HepG2 (cell line): ENCODE measurements around the gene DMPK. TPM values are rescaled to one million over a fixed set of nuclear protein-coding genes. Genes with fewer than 3 reads are reported as not detected.

Source experiments
- FOXJ3 ChIP-seq: sonication (generic); formaldehyde crosslinking; IDR thresholded peaks from 2 replicates; pipeline ENCODE4 v1.4.0; 2020; ENCODE audit warnings: missing genetic modification reagents, mild to moderate bottlenecking, borderline replicate concordance
- GABPA ChIP-seq, 2 experiments: IDR thresholded peaks; 2 replicates each; pipeline ENCODE4 v1.6.1; 2011 to 2016; ENCODE audit warnings: low read depth in 2 of 2, low read length in 1 of 2, missing biosample characterization in 1 of 2, missing genetic modification characterization in 1 of 2
- PTBP1 ChIP-seq: fragments of 200-400 bp; formaldehyde crosslinking; IDR thresholded peaks from 2 replicates; pipeline ENCODE4 v1.6.1; 2018; ENCODE audit warnings: low read length, low read depth; ENCODE audit not compliant: poor library complexity, severe bottlenecking
- RCOR2 ChIP-seq: IDR thresholded peaks from 2 replicates; pipeline ENCODE4 v1.6.1; 2016; ENCODE audit warnings: missing biosample characterization, missing genetic modification reagents
- SALL1 ChIP-seq: sonication (generic); formaldehyde crosslinking; IDR thresholded peaks from 2 replicates; pipeline ENCODE4 v1.8.0; 2022; ENCODE audit warnings: mild to moderate bottlenecking, missing genetic modification reagents
- SNRNP70 ChIP-seq: fragments of 200-400 bp; formaldehyde crosslinking; IDR thresholded peaks from 2 replicates; pipeline ENCODE4 v1.6.1; 2017; ENCODE audit warnings: mild to moderate bottlenecking, low read depth, low read length, moderate library complexity
- SP5 ChIP-seq: IDR thresholded peaks from 2 replicates; pipeline ENCODE4 v1.6.1; 2016; ENCODE audit warnings: low read depth, borderline replicate concordance
- SRSF1 ChIP-seq: fragments of 200-400 bp; formaldehyde crosslinking; optimal IDR thresholded peaks from 2 replicates; pipeline ENCODE3; 2017; ENCODE audit warnings: mild to moderate bottlenecking, low read depth, low read length, moderate library complexity
- ZC3H4 ChIP-seq: sonication (generic); formaldehyde crosslinking; IDR thresholded peaks from 2 replicates; pipeline ENCODE4 v1.4.0; 2020; ENCODE audit warnings: missing genetic modification reagents, borderline replicate concordance
- ZEB1 ChIP-seq: IDR thresholded peaks from 2 replicates; pipeline ENCODE4 v1.6.1; 2012; ENCODE audit warnings: mild to moderate bottlenecking, low read depth, inconsistent platforms; ENCODE audit not compliant: insufficient replicate concordance
- ZNF24 ChIP-seq: fragments of 450-650 bp; IDR thresholded peaks from 2 replicates; pipeline ENCODE4 v1.6.1; 2017; ENCODE audit warnings: antibody characterized with exemption, mild to moderate bottlenecking
- ZNF260 ChIP-seq: sonication (generic); formaldehyde crosslinking; IDR thresholded peaks from 2 replicates; pipeline ENCODE4 v1.4.0; 2020; ENCODE audit warnings: missing genetic modification reagents, low read depth, mild to moderate bottlenecking, borderline replicate concordance
- ZNF350 ChIP-seq: sonication (generic); formaldehyde crosslinking; IDR thresholded peaks from 2 replicates; pipeline ENCODE4 v1.4.0; 2020; ENCODE audit warnings: mild to moderate bottlenecking, low read depth, missing genetic modification reagents, borderline replicate concordance
- polyA plus RNA-seq, 8 experiments: library from polyadenylated mRNA; depleted of rRNA in 3 of 8; stranded (reverse) in 7 of 8; unstranded in 1 of 8; fragments of >200 nt; fragmentation: Illumina TruSeq in 4 of 8; extraction: Trizol in 4 of 8; gene quantifications; 2 replicates each; pipeline versions ENCODE4 v1.2.1 to v1.2.3, GENCODE V29; 2011 to 2016; ENCODE audit warnings: low read depth in 4 of 8, missing spikeins in 1 of 8, mixed read lengths in 1 of 8; ENCODE audit not compliant: insufficient read depth in 1 of 8
- total RNA-seq, 5 experiments: library from RNA; depleted of rRNA; stranded (reverse); fragments of >200 nt; fragmentation: Illumina TruSeq; extraction: Trizol; gene quantifications; 2 replicates each; pipeline ENCODE4 v1.2.3, GENCODE V29; 2016; ENCODE audit warnings: low read depth in 1 of 5
- TF ChIP-seq, protein P1 (sequence below), 2 experiments: sonication (generic) in 1 of 2; formaldehyde crosslinking in 1 of 2; IDR thresholded peaks; 2 replicates each; pipeline versions ENCODE4 v1.4.0 to v1.6.1; 2018 to 2020; ENCODE audit warnings: missing genetic modification reagents in 2 of 2, borderline replicate concordance in 1 of 2, low read depth in 1 of 2, mild to moderate bottlenecking in 1 of 2, missing biosample characterization in 1 of 2
- TF ChIP-seq, protein P2 (sequence below): sonication (generic); formaldehyde crosslinking; IDR thresholded peaks from 2 replicates; pipeline ENCODE4 v1.4.0; 2020; ENCODE audit warnings: missing genetic modification reagents, borderline replicate concordance
- TF ChIP-seq, protein P3 (sequence below): sonication (generic); formaldehyde crosslinking; IDR thresholded peaks from 2 replicates; pipeline ENCODE4 v1.4.0; 2020; ENCODE audit warnings: missing genetic modification reagents
- TF ChIP-seq, protein P4 (sequence below): sonication (generic); formaldehyde crosslinking; IDR thresholded peaks from 2 replicates; pipeline ENCODE4 v1.5.1; 2020; ENCODE audit warnings: mild to moderate bottlenecking, moderate library complexity, missing genetic modification reagents

The DMPK gene
- total and polyA plus RNA-seq, 2 of the 13 experiments (the other 11 are each of a cell fraction or from before 2014, with no cell fraction given): 5.3 to 8.8 TPM

DNA sequence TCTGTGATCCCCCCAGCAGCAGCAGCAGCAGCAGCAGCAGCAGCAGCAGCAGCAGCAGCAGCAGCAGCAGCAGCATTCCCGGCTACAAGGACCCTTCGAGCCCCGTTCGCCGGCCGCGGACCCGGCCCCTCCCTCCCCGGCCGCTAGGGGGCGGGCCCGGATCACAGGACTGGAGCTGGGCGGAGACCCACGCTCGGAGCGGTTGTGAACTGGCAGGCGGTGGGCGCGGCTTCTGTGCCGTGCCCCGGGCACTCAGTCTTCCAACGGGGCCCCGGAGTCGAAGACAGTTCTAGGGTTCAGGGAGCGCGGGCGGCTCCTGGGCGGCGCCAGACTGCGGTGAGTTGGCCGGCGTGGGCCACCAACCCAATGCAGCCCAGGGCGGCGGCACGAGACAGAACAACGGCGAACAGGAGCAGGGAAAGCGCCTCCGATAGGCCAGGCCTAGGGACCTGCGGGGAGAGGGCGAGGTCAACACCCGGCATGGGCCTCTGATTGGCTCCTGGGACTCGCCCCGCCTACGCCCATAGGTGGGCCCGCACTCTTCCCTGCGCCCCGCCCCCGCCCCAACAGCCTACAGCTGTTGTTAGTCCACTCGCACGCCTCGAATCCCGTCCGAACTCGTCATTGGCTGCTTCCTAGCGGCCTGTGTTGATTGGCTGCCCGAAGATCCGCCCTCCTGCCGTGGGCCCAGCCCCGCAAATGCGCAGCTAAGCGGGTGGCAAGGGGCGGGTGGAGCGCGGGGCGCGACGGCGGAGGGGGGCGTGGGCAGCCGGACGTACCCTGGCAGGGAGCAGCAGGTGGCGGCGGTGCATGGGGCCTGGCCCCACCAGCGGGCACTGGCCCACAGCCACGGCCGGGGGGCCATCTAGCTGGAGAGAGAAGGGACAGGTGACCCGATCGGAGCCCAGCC, 11.8 kb downstream of the DMPK start (continued):
- TF ChIP-seq, protein P1, sequence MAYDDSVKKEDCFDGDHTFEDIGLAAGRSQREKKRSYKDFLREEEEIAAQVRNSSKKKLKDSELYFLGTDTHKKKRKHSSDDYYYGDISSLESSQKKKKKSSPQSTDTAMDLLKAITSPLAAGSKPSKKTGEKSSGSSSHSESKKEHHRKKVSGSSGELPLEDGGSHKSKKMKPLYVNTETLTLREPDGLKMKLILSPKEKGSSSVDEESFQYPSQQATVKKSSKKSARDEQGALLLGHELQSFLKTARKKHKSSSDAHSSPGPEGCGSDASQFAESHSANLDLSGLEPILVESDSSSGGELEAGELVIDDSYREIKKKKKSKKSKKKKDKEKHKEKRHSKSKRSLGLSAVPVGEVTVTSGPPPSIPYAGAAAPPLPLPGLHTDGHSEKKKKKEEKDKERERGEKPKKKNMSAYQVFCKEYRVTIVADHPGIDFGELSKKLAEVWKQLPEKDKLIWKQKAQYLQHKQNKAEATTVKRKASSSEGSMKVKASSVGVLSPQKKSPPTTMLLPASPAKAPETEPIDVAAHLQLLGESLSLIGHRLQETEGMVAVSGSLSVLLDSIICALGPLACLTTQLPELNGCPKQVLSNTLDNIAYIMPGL (CRISPR knock-in tag; IDR thresholded peaks at IDR 0.05; ENCODE audit: borderline replicate concordance in 1 of 2, low read depth in 1 of 2): peak; percentile 52 to 80; a peak in 3 of 4 replicates
- TF ChIP-seq RCOR2 (CRISPR knock-in tag) (0 out of 2 replicates have a peak, but pooled peaks have one; percentile 40), ZC3H4 (CRISPR knock-in tag) (0 out of 2 replicates have a peak, but pooled peaks have one; percentile 52), SRSF1 (peak; percentile 71), SP5 (peak; percentile 35; the same call in 1 of the 2 replicates), GABPA (IDR thresholded peaks at IDR 0.05; ENCODE audit: low read depth, low read length) (no peak), GABPA (CRISPR knock-in tag; IDR thresholded peaks at IDR 0.05; ENCODE audit: low read depth) (peak; percentile 25; the same call in 1 of the 2 replicates), SALL1 (peak; percentile 5; the same call in 1 of the 2 replicates), ZNF350 (CRISPR knock-in tag) (peak; percentile 91; the same call in 1 of the 2 replicates), SNRNP70 (0 out of 2 replicates have a peak, but pooled peaks have one; percentile 55), PTBP1 (no peak), FOXJ3 (no peak), ZNF260 (CRISPR knock-in tag) (no peak), ZEB1 (no peak), ZNF24 (no peak)
- TF ChIP-seq, protein P2, sequence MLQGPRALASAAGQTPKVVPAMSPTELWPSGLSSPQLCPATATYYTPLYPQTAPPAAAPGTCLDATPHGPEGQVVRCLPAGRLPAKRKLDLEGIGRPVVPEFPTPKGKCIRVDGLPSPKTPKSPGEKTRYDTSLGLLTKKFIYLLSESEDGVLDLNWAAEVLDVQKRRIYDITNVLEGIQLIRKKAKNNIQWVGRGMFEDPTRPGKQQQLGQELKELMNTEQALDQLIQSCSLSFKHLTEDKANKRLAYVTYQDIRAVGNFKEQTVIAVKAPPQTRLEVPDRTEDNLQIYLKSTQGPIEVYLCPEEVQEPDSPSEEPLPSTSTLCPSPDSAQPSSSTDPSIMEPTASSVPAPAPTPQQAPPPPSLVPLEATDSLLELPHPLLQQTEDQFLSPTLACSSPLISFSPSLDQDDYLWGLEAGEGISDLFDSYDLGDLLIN (CRISPR knock-in tag): no peak
- TF ChIP-seq, protein P3, sequence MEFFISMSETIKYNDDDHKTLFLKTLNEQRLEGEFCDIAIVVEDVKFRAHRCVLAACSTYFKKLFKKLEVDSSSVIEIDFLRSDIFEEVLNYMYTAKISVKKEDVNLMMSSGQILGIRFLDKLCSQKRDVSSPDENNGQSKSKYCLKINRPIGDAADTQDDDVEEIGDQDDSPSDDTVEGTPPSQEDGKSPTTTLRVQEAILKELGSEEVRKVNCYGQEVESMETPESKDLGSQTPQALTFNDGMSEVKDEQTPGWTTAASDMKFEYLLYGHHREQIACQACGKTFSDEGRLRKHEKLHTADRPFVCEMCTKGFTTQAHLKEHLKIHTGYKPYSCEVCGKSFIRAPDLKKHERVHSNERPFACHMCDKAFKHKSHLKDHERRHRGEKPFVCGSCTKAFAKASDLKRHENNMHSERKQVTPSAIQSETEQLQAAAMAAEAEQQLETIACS: no peak
- TF ChIP-seq, protein P4, sequence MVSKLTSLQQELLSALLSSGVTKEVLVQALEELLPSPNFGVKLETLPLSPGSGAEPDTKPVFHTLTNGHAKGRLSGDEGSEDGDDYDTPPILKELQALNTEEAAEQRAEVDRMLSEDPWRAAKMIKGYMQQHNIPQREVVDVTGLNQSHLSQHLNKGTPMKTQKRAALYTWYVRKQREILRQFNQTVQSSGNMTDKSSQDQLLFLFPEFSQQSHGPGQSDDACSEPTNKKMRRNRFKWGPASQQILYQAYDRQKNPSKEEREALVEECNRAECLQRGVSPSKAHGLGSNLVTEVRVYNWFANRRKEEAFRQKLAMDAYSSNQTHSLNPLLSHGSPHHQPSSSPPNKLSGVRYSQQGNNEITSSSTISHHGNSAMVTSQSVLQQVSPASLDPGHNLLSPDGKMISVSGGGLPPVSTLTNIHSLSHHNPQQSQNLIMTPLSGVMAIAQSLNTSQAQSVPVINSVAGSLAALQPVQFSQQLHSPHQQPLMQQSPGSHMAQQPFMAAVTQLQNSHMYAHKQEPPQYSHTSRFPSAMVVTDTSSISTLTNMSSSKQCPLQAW (CRISPR knock-in tag): peak; percentile 58
